ENCODE results near the gene MACF1. TPM values are rescaled to one million over a fixed set of nuclear protein-coding genes. Genes with fewer than 3 reads are reported as not detected.

The MACF1 gene
- total and polyA plus RNA-seq, 2 donors (not counting 1 experiment from before 2014, with no cell fraction given): 64.1 to 159 TPM

DNA sequence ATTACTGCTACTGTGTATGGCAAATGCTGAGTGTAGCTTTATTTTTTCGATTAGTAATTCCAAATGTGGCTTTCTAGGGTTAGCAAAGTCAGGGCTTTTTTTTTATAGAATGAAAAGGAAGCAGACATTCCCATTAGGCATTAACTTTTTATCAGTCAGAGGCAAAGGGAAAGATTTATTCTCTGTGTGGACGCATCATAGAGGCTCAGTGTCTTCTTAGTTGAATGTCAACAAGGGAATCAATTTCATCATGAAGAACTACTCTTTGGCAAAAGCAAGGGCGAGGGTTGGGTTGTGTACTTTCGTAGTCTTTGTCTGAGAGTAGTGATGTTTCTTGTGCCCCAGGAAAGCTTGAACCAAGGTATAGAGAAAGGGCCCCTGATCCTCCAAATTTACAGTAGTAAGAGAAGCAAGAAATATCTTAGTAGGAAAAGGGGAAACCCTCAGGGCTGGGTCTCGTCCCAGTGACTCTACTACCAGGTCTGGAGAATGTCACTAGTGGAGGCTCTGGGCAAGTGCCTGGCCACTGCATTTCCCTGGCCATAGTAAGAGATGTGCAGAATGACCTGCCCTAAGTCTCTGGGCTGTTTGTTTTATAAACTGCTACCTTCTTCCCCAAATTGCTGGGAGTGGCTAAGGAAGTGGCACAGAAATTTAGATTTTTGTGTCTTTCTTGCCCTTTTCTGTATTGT is 30.0 kb upstream of the MACF1 start:
- intact Hi-C loops (cut with micrococcal nuclease): no loop called here
- no peak overlapping the region for H3K9ac ChIP-seq (ENCODE audit: low read length)
- no peaks in the 10 kb centered on the region for H3K4me1 ChIP-seq (ENCODE audit: control insufficient read depth in 2 of 2, insufficient read depth in 2 of 2, low read length in 2 of 2)
- no peaks in the 10 kb centered on the region for H3K27me3 Mint-ChIP-seq
- POLR2A ChIA-PET: no interaction called here
- ATAC-seq (ENCODE audit: low read depth) (no peak), DNase-seq (no peak)
- no peak overlapping the region for H3K4me2 ChIP-seq (replicated peaks; ENCODE audit: low read depth, low read length, poor library complexity, severe bottlenecking)
- peaks cover 3% of the 10 kb centered on the region for H3K79me2 ChIP-seq (ENCODE audit: control insufficient read depth, insufficient read depth, low read length)
- H2AFZ ChIP-seq (ENCODE audit: insufficient read depth, low read depth, low read length, poor library complexity, severe bottlenecking): no peak overlapping the region
- 95% methylated on average over 3 of the region's 5 CpGs for WGBS (ENCODE audit: insufficient coverage)
- H3K36me3 ChIP-seq (replicated peaks in 1 of 2; ENCODE audit: control extremely low read depth in 1 of 2, control insufficient read depth in 1 of 2, extremely low read depth in 1 of 2, insufficient read depth in 2 of 2, low read length in 1 of 2): no peaks in the 10 kb centered on the region
- no peak overlapping the region for H3K4me3 Mint-ChIP-seq
- TF ChIP-seq, protein P1, sequence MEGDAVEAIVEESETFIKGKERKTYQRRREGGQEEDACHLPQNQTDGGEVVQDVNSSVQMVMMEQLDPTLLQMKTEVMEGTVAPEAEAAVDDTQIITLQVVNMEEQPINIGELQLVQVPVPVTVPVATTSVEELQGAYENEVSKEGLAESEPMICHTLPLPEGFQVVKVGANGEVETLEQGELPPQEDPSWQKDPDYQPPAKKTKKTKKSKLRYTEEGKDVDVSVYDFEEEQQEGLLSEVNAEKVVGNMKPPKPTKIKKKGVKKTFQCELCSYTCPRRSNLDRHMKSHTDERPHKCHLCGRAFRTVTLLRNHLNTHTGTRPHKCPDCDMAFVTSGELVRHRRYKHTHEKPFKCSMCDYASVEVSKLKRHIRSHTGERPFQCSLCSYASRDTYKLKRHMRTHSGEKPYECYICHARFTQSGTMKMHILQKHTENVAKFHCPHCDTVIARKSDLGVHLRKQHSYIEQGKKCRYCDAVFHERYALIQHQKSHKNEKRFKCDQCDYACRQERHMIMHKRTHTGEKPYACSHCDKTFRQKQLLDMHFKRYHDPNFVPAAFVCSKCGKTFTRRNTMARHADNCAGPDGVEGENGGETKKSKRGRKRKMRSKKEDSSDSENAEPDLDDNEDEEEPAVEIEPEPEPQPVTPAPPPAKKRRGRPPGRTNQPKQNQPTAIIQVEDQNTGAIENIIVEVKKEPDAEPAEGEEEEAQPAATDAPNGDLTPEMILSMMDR (IDR thresholded peaks at IDR 0.05): no peak
- TF ChIP-seq EZH2 (IDR thresholded peaks at IDR 0.05; ENCODE audit: borderline replicate concordance, insufficient read depth, low read depth, low read length, poor library complexity, severe bottlenecking): no peak
- CTCF ChIA-PET: interaction anchor here (0.8 kb wide), 1 partner anchor 84 kb away, joined by 3 read pairs; no protein-coding TSS in a partner anchor
- H3K27me3 ChIP-seq (replicated peaks in 1 of 4; ENCODE audit: control extremely low read depth in 1 of 4, control insufficient read depth in 3 of 4, insufficient read depth in 4 of 4, low read length in 3 of 4): no peaks in the 10 kb centered on the region
- no peak overlapping the region for H3K27ac ChIP-seq (ENCODE audit: low read length in 2 of 2)
- H3K9me3 Mint-ChIP-seq (ENCODE audit: insufficient read depth): no peaks in the 10 kb centered on the region
- H3K4me3 ChIP-seq (ENCODE audit: control extremely low read depth in 1 of 5, extremely low read depth in 1 of 5, insufficient read depth in 1 of 5, low read depth in 2 of 5, low read length in 4 of 5): no peak overlapping the region
- no peak overlapping the region for H3K27ac Mint-ChIP-seq
- no peaks in the 10 kb centered on the region for H4K20me1 ChIP-seq (ENCODE audit: control insufficient read depth, insufficient read depth, low read length, poor library complexity, severe bottlenecking)
- no peaks in the 10 kb centered on the region for H3K9me3 ChIP-seq (ENCODE audit: control extremely low read depth in 1 of 3, control insufficient read depth in 2 of 3, insufficient read depth in 1 of 3, low read length in 2 of 3)
- H3K4me1 Mint-ChIP-seq: no peaks in the 10 kb centered on the region

DNA sequence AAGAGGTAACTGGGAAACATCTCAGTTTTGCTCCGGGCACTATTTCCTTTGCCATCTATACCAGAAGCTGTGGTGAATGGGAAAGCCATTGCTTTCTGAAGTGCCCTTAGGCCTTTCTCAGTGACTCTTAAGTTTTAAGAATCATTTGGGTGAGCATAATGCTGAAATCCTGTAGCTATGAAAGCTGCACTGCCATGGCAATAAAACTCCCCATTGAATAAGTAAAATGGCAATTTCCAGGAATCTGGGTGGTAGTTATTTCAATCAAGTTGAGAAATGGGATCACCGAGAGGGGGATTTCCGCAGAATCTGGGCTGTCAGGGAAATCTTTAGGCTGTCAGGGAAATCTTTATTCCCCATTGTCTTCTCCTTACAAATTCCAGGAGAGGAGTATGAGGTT is 26.8 kb upstream of the MACF1 start:
- CTCF ChIA-PET: interaction anchor here (0.9 kb wide), 1 partner anchor 10 kb away, joined by 3 read pairs; no protein-coding TSS in a partner anchor
- H3K9ac ChIP-seq (ENCODE audit: low read length): no peak overlapping the region
- TF ChIP-seq, protein P1 (IDR thresholded peaks at IDR 0.05): no peak
- TF ChIP-seq EZH2 (IDR thresholded peaks at IDR 0.05; ENCODE audit: borderline replicate concordance, insufficient read depth, low read depth, low read length, poor library complexity, severe bottlenecking): no peak
- H3K4me1 ChIP-seq (ENCODE audit: control insufficient read depth in 2 of 2, insufficient read depth in 2 of 2, low read length in 2 of 2): no peaks in the 10 kb centered on the region
- H4K20me1 ChIP-seq (ENCODE audit: control insufficient read depth, insufficient read depth, low read length, poor library complexity, severe bottlenecking): no peaks in the 10 kb centered on the region
- Mint-ChIP-seq H3K27ac (no peak overlapping the region), H3K4me3 (no peak overlapping the region), H3K4me1 (no peaks in the 10 kb centered on the region), H3K9me3 (ENCODE audit: insufficient read depth) (no peaks in the 10 kb centered on the region), H3K27me3 (no peaks in the 10 kb centered on the region)
- H3K4me2 ChIP-seq (replicated peaks; ENCODE audit: low read depth, low read length, poor library complexity, severe bottlenecking): no peak overlapping the region
- intact Hi-C loops (cut with micrococcal nuclease): no loop called here
- peaks cover 3% of the 10 kb centered on the region for H3K79me2 ChIP-seq (ENCODE audit: control insufficient read depth, insufficient read depth, low read length)
- H3K36me3 ChIP-seq (replicated peaks in 1 of 2; ENCODE audit: control extremely low read depth in 1 of 2, control insufficient read depth in 1 of 2, extremely low read depth in 1 of 2, insufficient read depth in 2 of 2, low read length in 1 of 2): no peaks in the 10 kb centered on the region
- H3K27ac ChIP-seq (ENCODE audit: low read length in 2 of 2): no peak overlapping the region
- no peak for DNase-seq
- WGBS (ENCODE audit: insufficient coverage): no CpG with 5 or more reads among the region's 3 CpGs
- no peak overlapping the region for H2AFZ ChIP-seq (ENCODE audit: insufficient read depth, low read depth, low read length, poor library complexity, severe bottlenecking)
- no peak for ATAC-seq (ENCODE audit: low read depth)
- POLR2A ChIA-PET: no interaction called here
- H3K9me3 ChIP-seq (ENCODE audit: control extremely low read depth in 1 of 3, control insufficient read depth in 2 of 3, insufficient read depth in 1 of 3, low read length in 2 of 3): no peaks in the 10 kb centered on the region
- H3K27me3 ChIP-seq (replicated peaks in 1 of 4; ENCODE audit: control extremely low read depth in 1 of 4, control insufficient read depth in 3 of 4, insufficient read depth in 4 of 4, low read length in 3 of 4): no peaks in the 10 kb centered on the region
- H3K4me3 ChIP-seq (ENCODE audit: control extremely low read depth in 1 of 5, extremely low read depth in 1 of 5, insufficient read depth in 1 of 5, low read depth in 2 of 5, low read length in 4 of 5): no peak overlapping the region
